Right cardiac atrium (tissue), 5 donors: Measurements from ENCODE around the gene VSX2. TPM values are rescaled to one million over a fixed set of nuclear protein-coding genes. Genes with fewer than 3 reads are reported as not detected.

ENCODE experiments used
- ATAC-seq, 2 donors: fragments of 200-7000 bp; cut with Tn5 transposase; one replicate each; pipeline versions ENCODE4 v1.8.0 to v1.9.1; 2020; ENCODE audit warnings: moderate library complexity in 2 of 2, mild to moderate bottlenecking in 1 of 2
- DNase-seq, 3 donors: peaks; one replicate each; pipeline ENCODE4 v3.0.0-alpha.2; 2020
- H3K27ac ChIP-seq: one replicate; pipeline ENCODE4 v1.5.1; 2013; ENCODE audit warnings: mild to moderate bottlenecking, low read length, control low read depth, moderate library complexity
- H3K27me3 ChIP-seq: one replicate; pipeline ENCODE4 v1.6.1; 2013; ENCODE audit not compliant: control insufficient read depth, insufficient read depth
- H3K4me1 ChIP-seq: one replicate; pipeline ENCODE4 v1.6.1; 2013; ENCODE audit warnings: low read length; ENCODE audit not compliant: control insufficient read depth, insufficient read depth
- H3K4me3 ChIP-seq: one replicate; pipeline ENCODE4 v1.5.1; 2013; ENCODE audit warnings: low read length, control low read depth
- H3K9me3 ChIP-seq: one replicate; pipeline ENCODE4 v1.6.1; 2013; ENCODE audit warnings: low read length; ENCODE audit not compliant: control insufficient read depth
- WGBS: extraction: QIAGEN DNeasy Blood & Tissue Kit; methylation state at CpG from one replicate; pipeline ENCODE4 v1.1.7; 2013; 5-methylcytosine and 5-hydroxymethylcytosine counted together
- intact Hi-C, 4 donors: fragments of 100-400 bp; cut with DNase I; formaldehyde crosslinking; loops; one replicate each; pipeline versions ENCODE4 v1.11.0 to v1.14.0; 2022 to 2023
- polyA plus RNA-seq: library from polyadenylated mRNA; stranded (reverse); fragments of 200-250 nt; gene quantifications from one replicate; pipeline ENCODE4 v1.2.3, GENCODE V29; 2013
- total RNA-seq, 4 donors: library from RNA; stranded (reverse); fragmentation: NEBNext Ultra II Directional; extraction: Animal tissue kit (Norgen Biotek cat#: 25700); gene quantifications; one replicate each; pipeline ENCODE4 v1.2.1, GENCODE V29; 2021
- donor health status: healthy with polysubstance abuse.
- donor health status: DM: no; HTN: yes; CAD: no.
- donor health status: DM: no; HTN: no; CAD: no.
- donor health status: DM: no; HTN: yes; CAD: no; lungs with severe emphysema.
- donor health status: DM: yes; HTN: yes; CAD: no.

The VSX2 gene
- total and polyA plus RNA-seq, 5 donors: not detected

DNA sequence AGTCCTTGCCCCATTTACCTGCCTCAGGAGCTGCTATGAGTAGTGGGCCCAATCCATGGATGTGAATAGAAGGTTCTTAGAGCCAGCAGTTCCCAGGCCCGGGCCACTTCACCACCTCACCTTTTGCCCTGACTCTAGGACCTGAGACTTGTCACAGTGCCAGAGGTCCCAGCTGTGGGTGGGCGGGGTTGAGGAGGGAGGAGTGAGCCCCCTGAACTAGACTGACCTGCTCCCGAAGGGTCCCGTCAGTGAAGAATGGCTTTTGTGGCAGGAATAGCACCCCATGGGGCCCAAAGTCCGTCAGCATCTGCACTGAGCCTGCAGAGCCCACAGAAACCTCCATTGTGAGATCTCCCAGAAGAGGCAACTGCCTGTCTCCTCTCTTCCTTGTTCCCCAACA is 50.6 kb downstream of the VSX2 start:
- no peaks in the 10 kb centered on the region for H3K27me3 ChIP-seq
- 87% methylated on average over 5 of the region's 5 CpGs for WGBS
- no peak for DNase-seq
- ATAC-seq: no peak
- no peaks in the 10 kb centered on the region for H3K4me1 ChIP-seq
- intact Hi-C loops: no loop called here
- no peak overlapping the region for H3K27ac ChIP-seq
- no peak overlapping the region for H3K4me3 ChIP-seq
- no peaks in the 10 kb centered on the region for H3K9me3 ChIP-seq

DNA sequence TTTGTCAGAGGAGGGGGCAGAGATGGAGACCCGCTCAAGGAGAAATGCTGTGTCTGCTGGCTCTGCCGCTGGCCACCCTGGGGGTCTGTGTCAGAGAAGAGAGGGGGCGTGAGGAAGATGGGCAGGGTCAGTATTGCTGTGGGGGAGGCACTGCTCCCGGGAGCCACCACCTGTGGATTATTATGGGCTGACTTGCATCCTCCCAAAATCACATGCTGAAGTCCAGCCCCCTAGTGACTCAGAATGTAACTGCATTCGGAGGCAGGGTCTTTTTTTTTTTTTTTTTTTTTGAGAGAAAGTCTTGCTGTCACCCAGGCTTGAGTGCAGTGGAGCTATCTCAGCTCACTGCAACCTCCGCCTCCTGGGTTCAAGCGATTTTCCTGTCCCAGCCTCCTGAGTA is 51.2 kb downstream of the VSX2 start:
- Histone ChIP-seq H3K9me3 (no peaks in the 10 kb centered on the region), H3K27me3 (no peaks in the 10 kb centered on the region), H3K4me3 (no peak overlapping the region), H3K4me1 (no peaks in the 10 kb centered on the region), H3K27ac (no peak overlapping the region)
- DNase-seq: no peak
- WGBS: 72% methylated on average over 7 of the region's 7 CpGs
- ATAC-seq: no peak
- intact Hi-C loops: no loop called here

- Histone ChIP-seq H3K4me3 (no peak overlapping the region), H3K27ac (no peak overlapping the region), H3K4me1 (no peaks in the 10 kb centered on the region), H3K9me3 (no peaks in the 10 kb centered on the region), H3K27me3 (no peaks in the 10 kb centered on the region)
- intact Hi-C loops: no loop called here
- WGBS: 75% methylated on average over 11 of the region's 11 CpGs
- DNase-seq: no peak
- ATAC-seq: no peak
Observed at GRCh38 chr14:74292061-74292460, 52.8 kb downstream of the VSX2 start.

DNA sequence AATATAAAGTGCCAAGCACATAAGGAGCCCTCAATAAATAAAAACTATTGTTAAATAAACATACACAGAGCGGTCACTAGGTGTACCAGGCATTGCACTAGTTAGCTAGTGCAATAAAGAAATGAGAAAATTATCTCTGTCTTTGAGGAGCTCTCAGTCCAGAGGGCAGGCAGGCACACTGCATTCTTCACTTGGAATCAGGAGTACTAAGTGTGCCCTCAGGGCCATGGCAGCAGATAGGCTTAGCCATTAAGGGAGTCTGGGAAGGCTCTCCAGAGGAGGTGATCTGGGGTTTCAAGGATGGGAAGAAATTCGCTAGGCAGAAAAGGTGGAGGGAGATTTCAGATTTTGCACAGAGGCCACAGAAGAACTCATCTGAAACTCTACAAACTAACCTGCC is 54.4 kb downstream of the VSX2 start:
- Histone ChIP-seq H3K4me3 (no peak overlapping the region), H3K27me3 (no peaks in the 10 kb centered on the region), H3K9me3 (no peaks in the 10 kb centered on the region), H3K4me1 (no peaks in the 10 kb centered on the region), H3K27ac (no peak overlapping the region)
- intact Hi-C loops: no loop called here
- no peak for ATAC-seq
- no peak for DNase-seq
- WGBS: 98% methylated on average over 2 of the region's 2 CpGs

DNA sequence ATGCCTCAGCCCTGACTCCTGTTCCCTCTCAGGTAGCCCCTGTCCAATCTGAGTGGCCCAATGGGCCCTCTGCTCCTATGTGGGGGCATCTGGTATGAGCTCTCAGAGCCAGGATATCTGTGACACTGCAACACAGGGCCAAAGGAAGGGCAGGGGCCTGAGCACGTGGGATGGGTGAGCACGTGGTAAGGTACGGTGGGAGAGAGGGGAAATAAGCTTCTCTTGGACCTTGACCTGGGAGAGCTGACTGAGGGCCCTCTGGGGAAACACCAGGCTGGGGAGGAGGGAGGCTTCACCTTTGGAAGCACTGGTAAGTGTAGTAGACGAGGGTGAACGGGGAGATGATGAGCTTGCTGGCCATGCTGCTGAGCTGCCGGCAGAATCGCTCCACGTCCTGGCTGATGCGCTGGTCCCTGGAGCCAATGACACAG is 56.8 kb downstream of the VSX2 start:
- H3K9me3 ChIP-seq: no peaks in the 10 kb centered on the region
- intact Hi-C loops: no loop called here
- DNase-seq: no peak
- H3K27me3 ChIP-seq: no peaks in the 10 kb centered on the region
- ATAC-seq: no peak
- H3K4me1 ChIP-seq: peaks cover 6% of the 10 kb centered on the region
- no peak overlapping the region for H3K4me3 ChIP-seq
- WGBS: 87% methylated on average over 9 of the region's 9 CpGs
- H3K27ac ChIP-seq: no peak overlapping the region

- Histone ChIP-seq H3K27me3 (no peaks in the 10 kb centered on the region), H3K4me3 (no peak overlapping the region), H3K4me1 (peaks cover 12% of the 10 kb centered on the region), H3K9me3 (no peaks in the 10 kb centered on the region), H3K27ac (no peak overlapping the region)
- intact Hi-C loops: no loop called here
- WGBS: 92% methylated on average over 10 of the region's 10 CpGs
- DNase-seq (no peak), ATAC-seq (no peak)
Observed at GRCh38 chr14:74297986-74298385, 58.7 kb downstream of the VSX2 start.

DNA sequence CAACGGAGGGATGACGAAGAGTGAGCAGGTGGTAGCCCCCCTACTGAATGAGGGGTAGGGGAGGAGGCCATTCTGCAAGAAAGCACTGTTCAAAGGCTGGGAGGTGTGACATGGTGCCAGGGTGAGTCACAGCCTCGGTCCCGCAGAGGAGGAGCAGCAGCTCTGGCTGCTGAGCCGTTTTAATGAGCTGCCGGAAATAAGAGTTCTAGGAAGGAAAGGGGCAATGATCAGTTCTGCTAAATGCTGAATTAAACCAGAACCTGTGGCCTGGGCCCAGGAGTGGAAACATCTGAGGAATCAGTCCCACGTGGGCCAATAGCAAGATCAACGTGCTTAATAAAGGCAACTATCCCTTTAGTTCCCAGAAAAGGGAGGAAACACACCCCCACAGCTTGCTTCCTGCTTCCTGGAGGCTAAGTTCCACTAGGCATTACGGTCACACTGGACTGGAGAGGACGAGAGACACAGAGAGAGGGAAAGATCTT is 59.9 kb downstream of the VSX2 start:
- peak in 1 of 2 donors; percentile 49 for ATAC-seq
- peak in 2 of 3 donors; percentile 27 to 52 for DNase-seq
- H3K27me3 ChIP-seq: no peaks in the 10 kb centered on the region

GRCh38 chr14:74301594-74302151 is 62.4 kb downstream of the VSX2 start:
- 31% methylated on average over 22 of the region's 22 CpGs for WGBS
- no peaks in the 10 kb centered on the region for H3K9me3 ChIP-seq
- peak overlapping the region; percentile 96 for H3K4me3 ChIP-seq
- H3K4me1 ChIP-seq: peaks cover 12% of the 10 kb centered on the region
- intact Hi-C loops: no loop called here
- ATAC-seq: no peak
- no peaks in the 10 kb centered on the region for H3K27me3 ChIP-seq
- no peak for DNase-seq
- peak overlapping the region; percentile 58 for H3K27ac ChIP-seq

More for the DNA sequence above, 59.9 kb downstream of the VSX2 start:
- Histone ChIP-seq H3K4me3 (no peak overlapping the region), H3K27ac (peak overlapping the region; percentile 61), H3K4me1 (peaks cover 12% of the 10 kb centered on the region), H3K9me3 (no peaks in the 10 kb centered on the region)
- 50% methylated on average over 10 of the region's 10 CpGs for WGBS
- intact Hi-C loops: no loop called here

- H3K4me1 ChIP-seq: peaks cover 12% of the 10 kb centered on the region
- intact Hi-C loops: no loop called here
- H3K27ac ChIP-seq: peak overlapping the region; percentile 94
- ATAC-seq (peak; percentile 66 to 73), DNase-seq (no peak)
- WGBS: under 1% methylated on average over 6 of the region's 6 CpGs
- no peaks in the 10 kb centered on the region for H3K9me3 ChIP-seq
- H3K27me3 ChIP-seq: no peaks in the 10 kb centered on the region
- H3K4me3 ChIP-seq: peak overlapping the region; percentile 96
Observed at GRCh38 chr14:74302152-74302628, 62.9 kb downstream of the VSX2 start.

DNA sequence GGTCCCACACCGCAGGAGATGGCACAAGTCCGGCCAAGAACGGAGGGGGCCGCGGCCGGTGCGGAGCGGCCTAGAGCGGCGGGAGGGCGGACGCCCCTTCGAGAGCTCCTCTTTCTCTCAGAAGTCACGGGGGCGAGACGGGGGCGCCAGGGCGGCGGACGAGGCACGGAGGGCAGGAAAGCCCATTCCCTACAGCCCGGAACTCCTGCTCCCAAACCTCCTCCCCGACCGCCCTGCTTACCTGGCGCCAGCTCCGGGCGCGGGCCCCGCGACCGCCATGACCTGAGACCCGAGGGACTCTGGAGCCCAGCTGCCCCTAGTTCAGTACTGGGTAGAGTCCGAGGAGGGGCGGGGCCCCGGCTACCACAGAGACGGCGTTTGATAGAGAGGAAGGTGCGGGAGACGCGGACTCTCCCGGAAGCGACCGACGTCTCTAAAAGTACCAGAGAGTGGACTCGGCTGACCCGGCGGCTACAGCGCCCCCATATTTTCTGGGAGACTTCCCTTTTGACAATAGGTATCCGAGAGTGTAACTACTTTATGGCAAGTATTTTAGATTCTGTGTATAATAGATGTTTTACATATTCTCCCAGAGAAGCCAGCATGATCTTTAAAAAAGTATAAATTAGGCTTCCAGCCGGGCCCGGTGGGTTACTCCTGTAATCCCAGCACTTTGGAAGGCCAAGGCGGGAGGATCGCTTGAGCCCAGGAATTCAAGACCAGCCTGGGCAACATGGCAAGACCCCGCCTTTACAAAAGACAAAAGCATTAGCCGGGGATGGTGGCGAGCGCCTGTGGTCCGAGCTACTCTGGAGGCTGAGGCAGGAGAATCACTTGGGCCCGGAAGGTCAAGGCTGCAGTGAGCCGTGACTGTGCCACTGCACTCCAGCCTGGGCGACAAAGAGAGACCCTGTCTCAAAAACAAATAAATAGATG is 63.7 kb downstream of the VSX2 start, which contains the start of gene ABCD4:
TSS of gene ABCD4 (minus strand) at position 301 of the 936 bp plus-strand sequence. CDS start at position 279, 22 bp downstream.
- peak; percentile 94 to 98 (median 97) for DNase-seq
- Histone ChIP-seq H3K4me1 (peaks cover 12% of the 10 kb centered on the region), H3K27me3 (no peaks in the 10 kb centered on the region), H3K9me3 (no peaks in the 10 kb centered on the region), H3K4me3 (peak within 1 kb of the TSS; percentile 96), H3K27ac (peak within 1 kb of the TSS; percentile 94)
- WGBS: 12% methylated on average over 61 of the region's 61 CpGs
- intact Hi-C loops: no loop called here
- peak; percentile 99 for ATAC-seq

DNA sequence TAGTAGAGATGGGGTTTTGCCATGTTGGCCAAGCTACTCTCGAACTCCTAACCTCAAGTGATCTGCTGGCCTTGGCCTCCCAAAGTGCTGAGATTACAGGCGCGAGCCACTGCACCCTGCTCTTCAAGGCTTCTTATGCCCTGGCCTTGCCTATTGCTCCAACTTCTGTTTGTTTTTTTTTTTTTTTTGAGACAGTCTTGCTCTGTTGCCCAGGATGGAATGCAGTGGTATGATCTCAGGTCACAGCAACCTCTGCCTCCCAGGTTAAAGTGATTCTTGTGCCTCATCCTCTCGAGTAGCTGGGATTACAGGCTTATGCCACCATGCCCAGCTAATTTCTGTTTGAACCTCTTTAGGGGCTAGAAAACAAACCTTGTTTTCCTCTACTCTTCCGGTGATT is 69.4 kb downstream of the VSX2 start:
- Histone ChIP-seq H3K4me3 (no peak overlapping the region), H3K27ac (no peak overlapping the region), H3K27me3 (no peaks in the 10 kb centered on the region), H3K4me1 (no peaks in the 10 kb centered on the region), H3K9me3 (no peaks in the 10 kb centered on the region)
- no peak for ATAC-seq
- no peak for DNase-seq
- intact Hi-C loops: no loop called here
- WGBS: 82% methylated on average over 5 of the region's 5 CpGs
